ENCODE results near the gene ADGRG3. TPM values are rescaled to one million over a fixed set of nuclear protein-coding genes. Genes with fewer than 3 reads are reported as not detected.

The ADGRG3 gene
- total RNA-seq, 4 donors from 2014 or later: 3.8 to 14.2 (median 8.2) TPM

DNA sequence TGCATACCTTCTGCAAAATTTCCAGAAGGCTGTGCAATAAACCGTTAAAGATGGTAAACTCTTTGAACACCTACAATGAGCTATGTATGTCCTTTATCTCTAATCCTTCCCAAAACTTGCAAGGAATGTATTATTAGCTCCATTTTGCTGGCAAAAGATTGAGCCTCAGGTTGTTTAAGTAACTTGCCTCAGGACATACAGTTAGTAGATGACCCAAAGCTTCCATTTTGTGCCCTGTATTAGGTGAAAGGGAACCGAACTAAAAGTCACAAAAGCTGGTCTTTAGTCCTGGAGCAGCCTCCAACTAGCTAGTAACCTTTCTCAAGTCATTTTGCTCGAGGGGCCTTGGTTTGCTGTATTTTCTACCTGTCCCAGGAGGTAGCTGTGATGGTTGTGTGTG lies 4.3 kb downstream of the ADGRG3 start:
- Histone ChIP-seq H3K27me3 (no peaks in the 10 kb centered on the region), H3K4me3 (replicated peaks in 1 of 3) (no peak overlapping the region), H3K27ac (no peak overlapping the region), H3K36me3 (no peaks in the 10 kb centered on the region), H3K4me1 (no peaks in the 10 kb centered on the region), H3K9me3 (no peaks in the 10 kb centered on the region)
- 66 to 73% methylated on average over 3 of the region's 3 CpGs for WGBS, 2 donors
- intact Hi-C loops (cut with DNase I): no loop called here
- TF ChIP-seq, protein P1, sequence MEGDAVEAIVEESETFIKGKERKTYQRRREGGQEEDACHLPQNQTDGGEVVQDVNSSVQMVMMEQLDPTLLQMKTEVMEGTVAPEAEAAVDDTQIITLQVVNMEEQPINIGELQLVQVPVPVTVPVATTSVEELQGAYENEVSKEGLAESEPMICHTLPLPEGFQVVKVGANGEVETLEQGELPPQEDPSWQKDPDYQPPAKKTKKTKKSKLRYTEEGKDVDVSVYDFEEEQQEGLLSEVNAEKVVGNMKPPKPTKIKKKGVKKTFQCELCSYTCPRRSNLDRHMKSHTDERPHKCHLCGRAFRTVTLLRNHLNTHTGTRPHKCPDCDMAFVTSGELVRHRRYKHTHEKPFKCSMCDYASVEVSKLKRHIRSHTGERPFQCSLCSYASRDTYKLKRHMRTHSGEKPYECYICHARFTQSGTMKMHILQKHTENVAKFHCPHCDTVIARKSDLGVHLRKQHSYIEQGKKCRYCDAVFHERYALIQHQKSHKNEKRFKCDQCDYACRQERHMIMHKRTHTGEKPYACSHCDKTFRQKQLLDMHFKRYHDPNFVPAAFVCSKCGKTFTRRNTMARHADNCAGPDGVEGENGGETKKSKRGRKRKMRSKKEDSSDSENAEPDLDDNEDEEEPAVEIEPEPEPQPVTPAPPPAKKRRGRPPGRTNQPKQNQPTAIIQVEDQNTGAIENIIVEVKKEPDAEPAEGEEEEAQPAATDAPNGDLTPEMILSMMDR (IDR thresholded peaks at IDR 0.05): no peak
- no peak for TF ChIP-seq POLR2A (IDR thresholded peaks at IDR 0.05)
- no peak for DNase-seq

DNA sequence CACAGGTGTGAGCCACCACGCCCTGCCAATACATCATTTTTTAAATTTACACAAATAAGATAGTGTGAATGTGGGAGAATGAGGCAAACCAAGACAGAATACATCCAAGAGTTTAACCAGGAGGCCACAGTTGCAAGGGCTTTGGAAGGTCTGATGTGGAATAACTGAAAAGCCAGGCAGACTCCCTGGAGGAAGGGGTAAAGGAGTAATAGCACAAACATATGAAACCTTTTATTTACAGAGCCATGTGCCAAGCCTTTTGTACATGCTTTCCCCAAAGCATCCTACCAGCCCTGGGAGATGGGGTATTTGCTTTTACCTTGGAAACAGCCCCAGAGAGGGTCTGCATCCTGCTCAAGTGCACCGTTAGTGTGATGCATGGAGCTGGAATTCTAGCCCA lies 4.7 kb downstream of the ADGRG3 start:
- intact Hi-C loops (cut with DNase I): no loop called here
- Histone ChIP-seq H3K9me3 (no peaks in the 10 kb centered on the region), H3K36me3 (no peaks in the 10 kb centered on the region), H3K4me3 (replicated peaks in 1 of 3) (no peak overlapping the region), H3K27ac (no peak overlapping the region), H3K27me3 (no peaks in the 10 kb centered on the region), H3K4me1 (no peaks in the 10 kb centered on the region)
- DNase-seq: no peak
- TF ChIP-seq POLR2A (IDR thresholded peaks at IDR 0.05): no peak
- TF ChIP-seq, protein P1 (IDR thresholded peaks at IDR 0.05): no peak
- WGBS, 2 donors: 91 to 98% methylated on average over 2 of the region's 2 CpGs

DNA sequence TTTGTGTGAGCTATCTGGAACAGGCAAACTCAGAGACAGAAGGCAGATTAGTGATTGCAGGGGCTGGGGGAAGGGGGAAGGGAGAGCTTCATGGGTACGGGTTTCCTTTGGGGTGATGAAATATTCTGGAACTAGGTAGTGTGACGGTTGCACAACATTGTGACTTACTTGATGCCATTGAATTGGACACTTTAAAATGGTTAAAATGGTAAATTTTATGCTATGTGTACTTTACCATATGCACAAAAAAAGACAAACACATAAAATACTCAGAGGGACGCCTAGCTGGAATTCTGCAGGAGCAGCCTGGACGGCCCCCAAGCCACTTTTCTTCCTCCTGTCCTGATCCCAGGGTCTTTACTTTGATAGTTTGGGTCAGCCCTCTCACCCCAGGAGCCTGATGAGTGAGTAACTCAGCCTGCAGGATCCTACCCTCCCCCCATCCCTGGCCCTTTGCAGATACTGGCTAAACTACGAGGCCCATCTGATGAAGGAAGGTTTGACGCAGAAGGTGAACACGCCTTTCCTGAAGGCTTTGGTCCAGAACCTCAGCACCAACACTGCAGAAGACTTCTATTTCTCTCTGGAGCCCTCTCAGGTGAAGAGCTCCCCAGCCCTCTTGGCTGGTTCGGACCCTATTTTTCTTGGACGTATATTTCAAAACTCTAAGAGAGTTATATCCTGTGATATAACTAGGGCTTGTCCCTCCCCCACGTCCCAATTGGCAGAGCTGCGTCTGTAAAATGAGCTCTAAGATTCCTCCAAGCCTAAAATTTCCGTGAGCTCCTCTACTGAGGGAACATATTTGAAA lies 7.8 kb downstream of the ADGRG3 start:
- Histone ChIP-seq H3K36me3 (no peaks in the 10 kb centered on the region), H3K9me3 (no peaks in the 10 kb centered on the region), H3K27me3 (no peaks in the 10 kb centered on the region), H3K27ac (no peak overlapping the region), H3K4me3 (replicated peaks in 1 of 3) (no peak overlapping the region), H3K4me1 (no peaks in the 10 kb centered on the region)
- intact Hi-C loops (cut with DNase I): no loop called here
- DNase-seq: no peak
- WGBS, 2 donors: 53 to 68% methylated on average over 10 to 12 of the region's 12 CpGs
- no peak for TF ChIP-seq POLR2A (IDR thresholded peaks at IDR 0.05)
- TF ChIP-seq, protein P1 (IDR thresholded peaks at IDR 0.05): no peak

DNA sequence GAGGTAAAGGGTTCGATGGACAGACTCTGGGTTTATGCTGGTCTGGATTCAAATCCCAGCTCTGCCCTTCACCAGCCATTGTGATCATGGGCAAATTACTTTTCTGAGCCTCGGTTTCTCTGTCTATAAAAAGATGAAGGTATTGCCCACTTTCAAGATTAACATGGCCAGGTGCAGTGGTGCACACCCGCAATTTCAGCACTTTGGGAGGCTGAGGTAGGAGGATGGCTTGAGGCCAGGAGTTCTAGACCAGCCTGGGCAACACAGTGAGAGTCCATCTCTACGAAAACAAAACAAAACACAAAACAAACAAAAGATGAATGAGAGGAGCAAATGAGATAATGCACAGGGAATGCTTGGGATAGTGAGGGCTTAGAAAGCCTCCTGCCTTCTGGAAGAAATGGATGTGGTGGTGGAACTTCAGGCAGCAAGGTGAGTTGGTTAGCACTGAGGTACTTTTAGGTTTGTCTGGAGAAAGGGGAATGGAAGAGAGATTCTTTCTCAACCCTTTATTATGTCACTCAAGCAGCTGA lies 8.5 kb downstream of the ADGRG3 start:
- TF ChIP-seq, protein P1 (IDR thresholded peaks at IDR 0.05): no peak
- TF ChIP-seq POLR2A (IDR thresholded peaks at IDR 0.05): no peak
- 78 to 88% methylated on average over 4 of the region's 4 CpGs for WGBS, 2 donors
- intact Hi-C loops (cut with DNase I): no loop called here

More for the DNA sequence above, 8.5 kb downstream of the ADGRG3 start:
- Histone ChIP-seq H3K4me3 (replicated peaks in 1 of 3) (no peak overlapping the region), H3K9me3 (no peaks in the 10 kb centered on the region), H3K27me3 (no peaks in the 10 kb centered on the region), H3K27ac (no peak overlapping the region), H3K4me1 (no peaks in the 10 kb centered on the region), H3K36me3 (no peaks in the 10 kb centered on the region)
- no peak for DNase-seq

Data from thyroid gland (tissue), 4 donors.